GM13977 (cell line): ENCODE measurements around the gene ARHGEF28.
A peak's percentile ranks its signal among the peaks of the same experiment; 100 is the strongest.

ENCODE experiments used
- DNase-seq: peaks from one replicate; pipeline ENCODE4 v3.0.0; 2012; ENCODE audit warnings: low spot score
- CTCF ChIP-seq: IDR thresholded peaks from 2 replicates; pipeline ENCODE4 v1.5.1; 2012; ENCODE audit warnings: mild to moderate bottlenecking, control low read depth; ENCODE audit not compliant: insufficient read depth; ENCODE audit errors: extremely low read depth, missing control alignments
- in situ Hi-C: fragments of 300-500 bp; cut with MboI; formaldehyde crosslinking; loops from one replicate; pipeline ENCODE4 v1.12.0; 2022; ENCODE audit warnings: low sequenced_read_pairs, low pct_unique_long_range_greater_than_20kb, mixed read lengths, inconsistent platforms; ENCODE audit not compliant: unreplicated experiment

The ARHGEF28 gene

GRCh38 chr5:73783828-73784227, 157.8 kb downstream of the ARHGEF28 start:
- in situ Hi-C loops = no loop called here
- TF ChIP-seq CTCF = peak; percentile 16
- DNase-seq = no peak

- DNase-seq = no peak
- in situ Hi-C loops = no loop called here
- no peak for TF ChIP-seq CTCF
Measured at GRCh38 chr5:73786043-73786831, 160.2 kb downstream of the ARHGEF28 start.

- in situ Hi-C loops = loop anchor here (5.0 kb wide), 1 partner anchor 203 kb away; no protein-coding TSS in a partner anchor
- DNase-seq = no peak
- no peak for TF ChIP-seq CTCF
Measured at GRCh38 chr5:73789851-73790281, 163.9 kb downstream of the ARHGEF28 start.

GRCh38 chr5:73791389-73791788, 165.4 kb downstream of the ARHGEF28 start:
- no peak for TF ChIP-seq CTCF
- DNase-seq = no peak
- in situ Hi-C loops = loop anchor here (5.0 kb wide), 1 partner anchor 204 kb away; no protein-coding TSS in a partner anchor

GRCh38 chr5:73792687-73793320, 166.8 kb downstream of the ARHGEF28 start:
- peak; percentile 92 for TF ChIP-seq CTCF
- in situ Hi-C loops = loop anchor here (5.0 kb wide), 1 partner anchor 206 kb away; no protein-coding TSS in a partner anchor
- peak; percentile 52 for DNase-seq

GRCh38 chr5:73793911-73794310, 167.9 kb downstream of the ARHGEF28 start:
- no peak for TF ChIP-seq CTCF
- DNase-seq = no peak
- in situ Hi-C loops = loop anchor here (5.0 kb wide), 1 partner anchor 207 kb away; no protein-coding TSS in a partner anchor
